ENCODE measurements around the gene ZNF524.

ZNF524 gene

DNA sequence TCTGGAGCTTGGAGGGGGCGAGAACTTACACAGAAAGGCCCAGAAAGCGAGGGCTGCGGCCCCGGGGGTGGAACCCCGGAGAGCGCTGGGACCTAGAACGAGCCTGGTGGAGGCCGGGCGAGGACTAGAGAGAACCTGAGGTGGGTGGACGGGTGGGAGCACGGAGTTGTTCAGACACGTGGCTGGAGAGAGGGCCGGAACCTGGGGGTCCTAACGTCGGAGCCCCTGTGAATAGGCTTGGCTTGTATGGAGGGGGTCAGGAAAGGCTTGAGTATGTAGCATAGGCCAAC lies 43.7 kb downstream of the ZNF524 start:
- no peak for DNase-seq

DNA sequence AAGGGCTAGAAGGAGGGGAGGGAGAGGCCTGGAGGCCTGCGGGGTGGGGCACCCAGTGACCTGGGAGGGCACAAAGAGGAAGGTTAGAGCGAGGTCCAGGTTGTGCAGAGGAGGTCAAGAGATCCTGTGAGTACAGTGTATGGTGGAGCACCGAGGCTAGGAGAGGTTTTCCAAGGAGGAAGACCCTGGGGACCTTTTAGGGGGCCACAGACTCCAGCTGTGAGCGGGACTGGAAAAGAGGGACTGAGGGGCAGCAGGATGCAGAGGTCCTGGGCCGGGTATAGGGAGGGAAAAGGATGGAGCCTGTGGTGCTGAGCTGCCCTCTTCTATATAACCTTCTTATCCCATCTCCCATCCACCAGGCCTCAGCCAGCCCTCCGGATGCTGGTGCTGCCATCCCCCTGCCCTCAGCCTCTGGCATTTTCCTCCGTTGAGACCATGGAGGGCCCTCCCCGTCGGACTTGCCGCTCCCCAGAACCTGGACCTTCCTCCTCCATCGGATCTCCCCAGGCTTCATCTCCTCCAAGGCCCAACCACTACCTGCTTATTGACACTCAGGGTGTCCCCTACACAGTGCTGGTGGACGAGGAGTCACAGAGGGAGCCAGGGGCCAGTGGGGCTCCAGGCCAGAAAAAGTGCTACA lies 44.2 kb downstream of the ZNF524 start:
- DNase-seq = no peak

DNA sequence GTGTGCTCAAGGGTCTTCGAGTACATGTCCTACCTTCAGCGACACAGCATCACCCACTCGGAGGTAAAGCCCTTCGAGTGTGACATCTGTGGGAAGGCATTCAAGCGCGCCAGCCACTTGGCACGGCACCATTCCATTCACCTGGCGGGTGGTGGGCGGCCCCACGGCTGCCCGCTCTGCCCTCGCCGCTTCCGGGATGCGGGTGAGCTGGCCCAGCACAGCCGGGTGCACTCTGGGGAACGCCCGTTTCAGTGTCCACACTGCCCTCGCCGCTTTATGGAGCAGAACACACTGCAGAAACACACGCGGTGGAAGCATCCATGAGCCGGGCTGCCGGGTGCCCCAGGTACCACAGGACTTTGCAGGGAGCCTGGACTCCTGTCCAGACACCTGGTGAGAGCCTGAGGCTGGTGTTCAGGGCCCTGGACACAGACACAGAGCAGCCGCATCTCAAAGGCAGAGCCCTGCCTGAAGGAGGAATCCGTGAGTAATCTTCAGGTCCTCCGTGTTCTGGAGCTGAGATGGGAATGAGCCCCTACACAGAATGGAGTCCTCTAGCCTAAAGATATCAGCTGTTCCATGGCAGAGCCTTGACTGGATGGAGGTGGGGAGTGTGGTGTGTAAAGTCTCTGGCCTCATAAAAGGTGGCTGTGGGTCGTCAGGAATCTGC lies 44.9 kb downstream of the ZNF524 start:
- no peak for DNase-seq

DNA sequence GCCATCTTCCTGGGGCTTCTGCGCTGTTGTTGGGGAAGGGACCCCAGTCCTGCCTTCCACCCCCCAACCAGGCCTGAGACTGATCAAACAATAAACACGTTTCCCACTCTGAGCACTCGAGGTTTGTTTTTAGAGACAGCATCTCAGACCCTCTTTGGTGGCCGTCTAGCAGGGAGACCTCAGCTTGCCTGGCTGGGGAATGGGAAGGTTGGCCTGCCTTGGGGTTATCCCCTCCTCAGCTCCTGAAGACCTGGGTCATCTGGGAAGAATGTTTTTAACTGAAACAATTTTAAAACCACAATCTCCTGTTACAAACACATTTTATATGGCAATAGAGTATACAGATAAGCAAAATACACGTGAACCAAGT lies 45.4 kb downstream of the ZNF524 start:
- no peak for DNase-seq

DNA sequence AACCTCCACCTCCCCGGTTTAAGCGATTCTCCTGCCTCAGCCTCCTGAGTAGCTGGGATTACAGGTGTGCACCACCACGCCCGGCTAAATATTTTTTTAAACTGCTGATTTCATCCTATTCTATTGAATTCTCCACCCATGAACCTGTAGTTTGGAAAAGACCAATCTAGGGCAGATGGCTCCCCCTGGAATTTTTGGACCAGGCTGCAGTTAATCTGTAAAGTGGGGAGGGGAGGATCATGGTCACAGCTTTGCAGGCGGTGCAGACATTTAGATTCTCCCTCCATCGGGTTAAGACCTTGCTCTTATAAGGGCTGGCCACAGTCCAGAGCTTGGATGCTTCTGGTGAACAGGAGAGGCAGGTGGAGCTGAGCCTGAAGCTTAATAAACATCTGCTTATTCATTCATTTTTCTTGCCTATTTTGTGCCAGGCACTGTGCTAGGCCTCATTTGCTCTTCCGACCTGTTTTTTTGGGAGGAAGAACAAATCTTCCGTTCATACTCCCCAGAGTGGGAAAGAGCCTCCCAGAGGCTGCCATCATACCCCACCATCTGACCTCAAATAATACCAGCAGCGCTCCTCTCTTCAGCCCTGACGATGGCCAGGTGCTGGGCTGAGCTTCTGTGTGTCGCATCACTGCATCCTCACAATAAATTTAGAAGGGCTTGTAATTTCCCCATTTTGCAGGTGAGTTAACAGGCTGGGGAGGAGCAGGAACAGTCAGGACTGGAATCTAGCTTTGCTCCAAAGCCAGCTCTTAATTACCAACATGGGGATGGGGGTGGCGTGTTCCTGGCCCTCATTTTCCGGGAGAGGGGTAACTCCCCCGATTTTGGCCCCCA lies 47.0 kb downstream of the ZNF524 start:
- DNase-seq = no peak

DNA sequence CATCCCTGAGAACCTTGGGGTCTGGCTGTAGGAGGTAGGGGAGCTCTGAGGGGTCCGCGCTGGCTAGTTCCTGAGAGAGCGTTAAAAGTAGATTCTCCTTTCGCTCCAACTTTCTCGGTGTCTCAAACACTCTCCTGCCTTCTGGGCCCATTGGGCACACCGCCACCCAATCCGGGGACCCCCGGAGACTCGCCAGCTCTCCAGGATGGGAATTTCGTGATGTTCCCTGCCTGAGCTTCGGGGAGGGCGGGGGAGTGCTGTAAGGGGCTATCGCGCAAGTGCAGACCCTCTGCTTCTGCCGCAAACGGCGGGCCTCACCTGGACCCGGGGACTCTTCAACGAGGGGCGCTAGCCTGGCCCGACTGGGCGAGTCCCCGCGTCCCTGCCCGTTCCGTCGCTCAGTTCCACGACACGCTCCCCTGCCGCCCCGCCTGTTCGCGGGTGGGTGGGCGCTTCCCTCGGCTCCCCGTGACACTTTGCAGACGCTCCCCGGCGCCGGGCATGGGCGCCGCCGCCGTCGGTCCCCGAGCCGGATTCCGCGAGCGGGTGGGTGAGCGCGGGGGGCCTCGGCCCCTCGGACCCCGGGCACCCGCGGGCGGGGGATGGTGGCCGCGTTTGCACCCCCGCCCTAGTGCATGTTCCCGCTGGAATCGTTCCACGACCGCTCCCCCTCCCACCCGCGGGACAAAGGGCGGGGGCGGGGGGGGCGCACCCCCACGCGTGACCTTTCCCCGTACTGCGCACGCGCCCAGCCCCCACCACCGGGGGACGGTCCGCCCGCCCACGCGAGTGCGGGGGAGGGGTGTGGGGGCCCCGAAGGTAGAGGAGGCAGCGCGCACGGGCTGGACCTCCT lies 47.9 kb downstream of the ZNF524 start, which contains the start of gene CCDC106:
CCDC106 (plus strand) TSS at position 481 of the 853 bp plus-strand sequence. CDS start 835 bp downstream, outside the sequence.
- no peak for DNase-seq

DNA sequence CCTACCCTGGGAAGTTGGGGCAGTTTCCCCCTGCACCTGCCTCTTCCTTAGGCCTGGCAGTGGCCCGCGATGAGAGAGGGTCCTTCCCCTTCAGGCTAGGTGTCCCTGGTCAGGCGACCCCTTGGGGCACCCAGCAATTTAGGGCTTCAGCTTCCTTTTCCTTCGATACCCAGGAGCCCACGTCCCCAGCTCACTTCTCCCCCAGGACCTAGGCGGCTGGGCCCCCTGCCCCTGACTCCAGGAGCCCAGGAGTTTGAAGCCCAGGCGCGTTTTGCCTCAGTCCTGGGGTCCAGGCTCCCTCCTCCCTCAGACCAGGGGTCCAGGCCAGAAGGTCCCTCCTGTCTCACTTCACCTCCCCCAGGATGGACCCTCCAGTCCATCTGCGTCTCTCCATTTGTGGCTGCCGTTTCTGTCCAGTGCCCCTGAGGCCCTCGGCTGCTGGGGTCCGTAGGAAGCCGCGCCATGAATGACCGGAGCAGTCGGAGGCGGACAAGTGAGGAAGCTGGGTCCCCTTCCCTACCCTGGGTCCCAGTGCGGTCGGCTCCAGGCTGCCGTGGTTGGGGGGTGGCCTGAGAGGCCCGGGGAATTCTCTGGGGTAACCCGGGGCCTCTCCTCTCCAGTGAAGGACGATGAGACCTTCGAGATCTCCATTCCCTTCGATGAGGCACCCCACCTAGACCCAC lies 48.6 kb downstream of the ZNF524 start:
- no peak for DNase-seq

DNA sequence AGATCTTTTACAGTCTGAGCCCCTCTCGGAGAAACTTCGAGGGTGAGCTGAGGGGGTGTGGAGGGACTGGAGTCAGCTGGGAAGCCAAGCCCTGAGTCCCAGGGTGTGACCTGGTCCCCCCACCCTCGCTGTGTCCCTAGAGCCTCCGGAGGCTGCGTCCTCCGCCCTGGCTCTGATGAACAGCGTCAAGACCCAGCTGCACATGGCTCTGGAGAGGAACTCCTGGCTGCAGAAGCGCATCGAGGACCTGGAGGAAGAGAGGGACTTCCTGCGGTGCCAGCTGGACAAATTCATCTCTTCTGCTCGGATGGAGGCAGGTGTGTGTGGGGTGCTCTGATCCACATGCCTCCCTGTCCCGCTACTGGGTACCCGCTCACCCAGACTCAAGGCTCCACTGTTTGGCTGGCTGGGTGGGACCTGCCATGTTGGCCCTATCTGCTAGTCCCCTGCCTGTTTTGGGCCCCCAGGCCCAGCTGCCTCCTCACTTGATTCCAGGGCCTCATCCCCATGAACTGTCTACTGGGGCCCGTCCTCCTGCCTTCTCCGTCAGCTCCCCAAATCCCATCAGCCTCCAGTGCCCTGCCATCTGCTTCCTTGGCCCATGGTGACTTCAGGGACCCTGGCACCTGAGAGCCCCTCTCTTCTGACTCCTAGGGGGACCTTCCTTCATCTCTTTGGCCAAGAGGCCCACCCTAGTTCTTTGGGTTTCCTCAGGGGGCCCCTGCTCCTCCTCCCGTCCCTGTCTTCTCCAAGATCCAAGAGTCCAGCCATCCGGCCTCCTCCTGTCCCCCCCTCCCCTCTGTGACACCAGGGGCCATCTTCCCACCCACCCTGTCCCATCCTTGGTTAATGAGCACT lies 49.4 kb downstream of the ZNF524 start:
- DNase-seq = no peak

DNA sequence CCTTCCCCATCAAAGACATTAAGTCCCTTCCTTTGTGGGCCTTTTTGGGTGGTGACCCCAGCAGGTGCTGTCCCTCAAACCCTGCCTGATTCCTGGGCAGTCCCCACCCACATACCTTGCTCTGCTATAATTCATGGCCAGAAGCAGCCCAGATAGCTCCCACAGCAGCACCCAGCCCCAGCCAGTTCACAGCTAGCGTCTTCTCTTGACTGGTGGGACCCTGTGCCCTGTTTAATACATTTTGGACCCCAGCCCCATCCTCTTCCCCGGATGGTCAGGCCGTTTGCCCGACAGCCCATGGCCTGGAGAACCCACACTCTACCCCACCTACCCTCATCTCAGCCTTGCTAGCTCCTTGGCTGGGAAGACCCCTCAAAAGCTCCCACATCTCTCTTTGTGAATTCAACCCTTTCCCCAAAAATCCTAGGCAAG lies 50.1 kb downstream of the ZNF524 start:
- no peak for DNase-seq

DNA sequence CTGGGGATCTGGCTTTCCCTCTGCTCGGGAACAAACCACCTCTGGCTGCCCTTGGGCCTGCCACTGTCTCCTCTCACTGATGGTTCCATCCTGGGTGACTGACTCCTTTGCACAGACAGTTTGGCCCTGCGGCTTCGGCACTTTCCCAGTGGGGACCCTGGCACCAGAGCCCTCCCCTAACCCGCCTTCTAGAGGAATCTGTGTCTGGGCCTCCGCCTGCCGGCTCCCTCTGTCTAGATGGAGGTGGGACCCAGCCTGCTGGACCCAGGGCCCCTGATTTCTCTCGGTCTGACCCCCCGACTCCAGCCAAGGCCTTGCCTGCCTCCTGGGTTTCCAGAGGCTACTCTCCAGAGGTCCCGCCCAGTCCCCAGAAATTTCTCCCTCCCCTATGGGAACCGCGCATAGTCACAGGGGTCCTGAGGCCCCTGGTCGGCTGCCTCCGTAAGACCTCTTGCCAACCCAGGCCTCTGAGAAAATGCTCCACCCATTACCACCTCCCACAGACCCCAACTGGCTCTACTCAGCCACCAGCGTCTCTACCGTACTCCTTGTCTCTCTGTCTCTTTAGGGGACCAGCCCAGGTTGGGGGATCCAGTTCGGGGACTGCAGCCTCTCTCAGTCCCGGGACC lies 50.6 kb downstream of the ZNF524 start:
- no peak for DNase-seq

DNA sequence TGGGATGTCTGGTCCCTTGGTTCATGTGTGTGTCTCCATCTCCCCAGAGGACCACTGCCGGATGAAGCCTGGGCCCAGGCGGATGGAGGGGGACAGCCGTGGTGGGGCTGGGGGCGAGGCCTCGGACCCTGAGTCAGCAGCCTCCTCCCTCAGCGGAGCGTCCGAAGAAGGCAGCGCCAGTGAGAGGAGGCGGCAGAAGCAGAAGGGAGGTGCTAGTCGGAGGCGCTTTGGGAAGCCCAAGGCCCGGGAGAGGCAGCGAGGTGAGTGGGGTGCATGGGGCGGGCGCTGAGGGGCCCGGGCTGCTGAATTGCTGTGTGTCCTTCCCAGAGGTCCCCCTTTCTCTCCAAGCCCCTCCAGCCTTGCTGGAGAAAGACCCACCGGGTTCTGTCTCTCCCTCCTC lies 51.1 kb downstream of the ZNF524 start:
- no peak for DNase-seq

DNA sequence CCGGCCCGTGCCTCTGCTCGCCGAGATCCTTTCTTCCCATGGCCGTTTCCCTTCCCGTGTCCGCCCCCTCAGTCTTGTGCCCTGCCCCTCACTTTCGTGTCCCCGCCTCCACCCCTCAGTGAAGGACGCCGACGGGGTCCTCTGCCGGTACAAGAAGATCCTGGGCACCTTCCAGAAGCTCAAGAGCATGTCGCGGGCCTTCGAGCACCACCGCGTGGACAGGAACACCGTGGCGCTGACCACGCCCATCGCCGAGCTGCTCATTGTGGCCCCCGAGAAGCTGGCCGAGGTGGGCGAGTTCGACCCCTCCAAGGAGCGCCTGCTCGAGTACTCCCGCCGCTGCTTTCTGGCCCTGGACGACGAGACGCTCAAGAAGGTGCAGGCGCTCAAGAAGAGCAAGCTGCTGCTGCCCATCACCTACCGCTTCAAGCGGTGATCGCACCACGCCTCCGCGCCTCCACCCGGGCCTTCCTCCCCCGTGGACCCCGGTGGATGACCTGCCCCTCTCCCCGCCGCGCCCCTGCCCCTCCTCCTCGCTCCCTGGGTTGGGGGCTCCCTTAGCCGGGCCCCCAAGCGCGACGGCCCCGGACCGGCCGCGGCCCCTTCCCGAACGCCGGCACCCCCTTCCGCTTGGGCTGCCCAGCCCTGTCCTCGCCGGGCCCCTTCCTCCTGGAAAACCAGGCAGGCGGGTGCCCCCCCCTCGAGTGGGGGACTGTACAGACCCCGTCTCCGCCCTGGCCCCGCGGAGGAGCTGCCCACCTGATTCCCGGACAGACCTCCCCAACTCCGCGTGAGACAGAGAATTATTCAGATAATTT lies 52.4 kb downstream of the ZNF524 start:
- no peak for DNase-seq
